Activated naive CD8-positive, alpha-beta T cell (primary cell): ENCODE data around the gene DPF1.

Experiments used
- H3K27ac Mint-ChIP-seq: one replicate; pipeline ENCODE4 v1.8.0; 2021; ENCODE audit warnings: mixed read lengths
- H3K27me3 Mint-ChIP-seq: one replicate; pipeline ENCODE4 v1.8.0; 2021; ENCODE audit warnings: mixed read lengths
- H3K36me3 Mint-ChIP-seq: one replicate; pipeline ENCODE4 v1.8.0; 2021; ENCODE audit warnings: mixed read lengths
- H3K4me1 Mint-ChIP-seq: one replicate; pipeline ENCODE4 v1.8.0; 2021; ENCODE audit warnings: low read depth, mixed read lengths
- H3K4me3 Mint-ChIP-seq: one replicate; pipeline ENCODE4 v1.8.0; 2021; ENCODE audit warnings: mild to moderate bottlenecking, mixed read lengths
- H3K9me3 Mint-ChIP-seq: one replicate; pipeline ENCODE4 v1.8.0; 2021; ENCODE audit warnings: low read depth, mixed read lengths

DPF1 gene

DNA sequence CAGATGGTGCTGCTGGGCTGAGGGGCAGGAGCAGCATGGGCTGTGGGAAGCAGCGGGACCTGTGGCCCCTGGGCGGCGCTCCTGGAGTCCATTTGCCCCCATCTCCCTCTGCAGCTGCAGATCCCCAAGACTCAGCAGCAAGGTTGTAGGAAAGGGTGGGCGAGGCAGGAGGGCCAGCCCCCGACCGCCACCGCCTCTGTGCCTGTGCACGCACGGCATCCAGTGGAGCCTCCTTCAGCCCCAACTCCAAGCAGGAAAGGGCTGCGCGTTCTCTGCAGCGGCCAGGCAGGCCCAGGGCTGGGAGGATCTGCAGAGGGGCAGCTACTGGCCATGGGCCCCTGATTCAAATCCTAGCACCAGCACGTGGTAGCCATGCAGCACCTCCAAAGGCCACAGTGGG, 20.8 kb downstream of the DPF1 start:
- no peaks in the 10 kb centered on the region for H3K27me3 Mint-ChIP-seq
- H3K4me1 Mint-ChIP-seq: no peaks in the 10 kb centered on the region
- peaks cover 9% of the 10 kb centered on the region for H3K36me3 Mint-ChIP-seq
- H3K27ac Mint-ChIP-seq: no peak overlapping the region
- no peak overlapping the region for H3K4me3 Mint-ChIP-seq
- no peaks in the 10 kb centered on the region for H3K9me3 Mint-ChIP-seq

GRCh38 chr19:38202504-38202903, 21.5 kb downstream of the DPF1 start:
- Mint-ChIP-seq H3K36me3 (peaks cover 9% of the 10 kb centered on the region), H3K27ac (no peak overlapping the region), H3K27me3 (no peaks in the 10 kb centered on the region), H3K4me3 (no peak overlapping the region), H3K4me1 (no peaks in the 10 kb centered on the region), H3K9me3 (no peaks in the 10 kb centered on the region)

DNA sequence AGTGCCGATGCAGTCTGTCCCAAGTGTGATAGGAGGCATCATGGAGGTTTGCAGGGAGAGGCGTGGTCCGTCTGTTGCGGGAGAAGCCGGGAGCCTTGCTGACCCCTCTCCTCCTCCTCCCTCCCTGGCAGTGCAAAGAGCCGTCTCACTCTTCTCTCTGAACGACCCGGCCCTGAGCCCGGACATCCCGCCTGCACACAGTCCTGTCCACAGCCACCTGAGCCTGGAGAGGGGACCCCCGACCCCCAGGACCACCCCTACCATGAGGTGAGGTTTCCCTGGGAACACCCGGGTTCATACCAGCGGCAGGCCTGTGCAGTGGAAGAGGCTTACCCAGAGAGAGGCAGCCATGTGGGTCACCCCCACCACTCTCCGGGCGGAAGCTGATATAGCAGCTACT, 22.3 kb downstream of the DPF1 start:
- Mint-ChIP-seq H3K27ac (no peak overlapping the region), H3K4me3 (no peak overlapping the region), H3K36me3 (peaks cover 9% of the 10 kb centered on the region), H3K27me3 (no peaks in the 10 kb centered on the region), H3K4me1 (no peaks in the 10 kb centered on the region), H3K9me3 (no peaks in the 10 kb centered on the region)

DNA sequence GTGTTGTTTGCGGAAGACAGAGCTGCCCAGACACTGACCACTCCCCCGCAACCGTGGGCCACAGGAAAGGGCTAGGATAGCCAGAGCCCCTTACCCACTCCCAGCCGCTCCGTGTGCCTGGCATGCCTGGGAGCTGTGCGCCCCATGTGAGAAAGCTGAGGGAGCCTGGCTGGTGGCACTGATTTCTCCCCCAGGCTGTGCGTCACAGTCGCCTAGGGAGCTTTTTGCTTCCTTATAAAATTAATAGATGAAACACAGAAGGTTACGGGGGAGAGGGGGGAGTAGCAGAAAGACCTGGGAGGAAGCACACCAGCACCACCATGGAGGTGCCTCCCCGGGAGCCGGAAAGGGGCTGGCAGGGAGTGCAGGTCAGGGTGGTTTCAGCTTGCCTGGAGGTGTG, 24.7 kb downstream of the DPF1 start:
- Mint-ChIP-seq H3K9me3 (no peaks in the 10 kb centered on the region), H3K4me1 (no peaks in the 10 kb centered on the region), H3K27me3 (no peaks in the 10 kb centered on the region), H3K27ac (no peak overlapping the region), H3K4me3 (no peak overlapping the region), H3K36me3 (peaks cover 15% of the 10 kb centered on the region)

DNA sequence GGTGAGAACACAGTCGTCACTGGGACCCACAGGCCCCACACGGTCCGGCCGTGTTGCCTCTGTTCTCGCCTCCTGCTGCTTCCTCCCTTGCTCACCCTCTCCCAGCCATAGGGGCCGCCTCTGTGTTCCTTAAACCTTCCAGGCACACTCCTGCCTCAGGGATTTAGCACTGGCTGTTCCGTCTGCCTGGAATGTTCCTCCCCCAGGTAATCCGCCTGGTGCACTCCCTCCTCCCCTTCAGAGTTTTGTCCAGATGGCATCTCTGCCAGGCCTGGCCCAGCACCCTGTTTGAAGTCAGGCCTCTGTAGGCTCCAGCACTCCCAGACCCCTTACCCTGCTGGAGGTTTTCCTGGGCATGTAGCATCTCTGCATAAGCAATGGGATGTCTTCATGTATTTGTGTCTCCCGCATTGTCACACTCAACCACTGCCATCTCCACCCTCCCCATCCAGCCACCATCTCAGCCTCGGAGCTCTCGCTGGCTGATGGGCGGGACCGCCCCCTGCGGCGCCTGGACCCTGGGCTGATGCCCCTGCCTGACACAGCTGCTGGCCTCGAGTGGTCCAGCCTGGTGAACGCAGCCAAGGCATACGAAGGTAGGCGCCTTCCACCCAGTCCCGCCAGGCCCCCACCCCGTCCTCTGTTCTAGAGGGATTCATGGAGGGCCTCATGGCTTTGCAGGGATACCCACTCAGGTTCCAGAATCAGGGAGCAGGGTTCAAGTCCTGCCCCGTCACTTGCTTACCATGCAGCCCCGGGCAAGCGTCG, 25.9 kb downstream of the DPF1 start:
- no peak overlapping the region for H3K27ac Mint-ChIP-seq
- H3K4me1 Mint-ChIP-seq: no peaks in the 10 kb centered on the region
- H3K4me3 Mint-ChIP-seq: no peak overlapping the region
- H3K27me3 Mint-ChIP-seq: no peaks in the 10 kb centered on the region
- no peaks in the 10 kb centered on the region for H3K9me3 Mint-ChIP-seq
- peaks cover 16% of the 10 kb centered on the region for H3K36me3 Mint-ChIP-seq

DNA sequence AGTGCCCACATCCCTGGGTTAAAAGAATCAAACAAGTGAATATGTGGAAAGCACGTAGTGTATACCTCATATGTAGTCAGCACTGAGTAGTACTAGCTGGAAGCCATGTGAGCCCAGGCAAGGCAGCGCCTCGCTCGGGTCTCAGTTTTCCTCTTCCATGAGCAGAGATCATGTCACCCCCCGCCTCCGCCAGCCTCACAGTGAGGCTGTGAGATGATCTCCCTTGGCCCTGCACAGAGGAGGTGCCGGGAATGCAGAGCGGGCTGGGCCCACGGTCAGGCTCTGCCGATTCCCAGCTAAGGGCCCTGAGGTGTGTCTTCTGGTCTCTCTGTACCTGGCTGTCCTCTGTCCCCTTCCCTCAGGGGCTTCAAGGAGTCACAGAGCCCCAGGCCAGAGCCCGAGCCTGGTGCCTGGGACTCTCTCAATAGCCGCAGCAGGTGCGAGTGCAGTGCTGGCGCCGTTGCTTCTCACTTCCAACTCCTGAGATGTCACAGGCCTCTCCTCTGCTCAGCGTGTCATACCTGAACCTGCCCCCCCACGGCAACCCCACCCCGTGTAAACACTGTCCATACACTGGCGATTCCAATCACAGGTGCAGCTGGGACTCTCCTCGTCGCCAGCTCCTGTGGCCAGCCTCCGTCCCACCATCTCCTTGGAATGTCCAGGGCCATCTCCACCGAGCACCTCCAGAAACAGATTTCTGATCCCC, 26.9 kb downstream of the DPF1 start:
- no peaks in the 10 kb centered on the region for H3K27me3 Mint-ChIP-seq
- no peak overlapping the region for H3K27ac Mint-ChIP-seq
- H3K9me3 Mint-ChIP-seq: no peaks in the 10 kb centered on the region
- H3K36me3 Mint-ChIP-seq: peaks cover 11% of the 10 kb centered on the region
- H3K4me3 Mint-ChIP-seq: no peak overlapping the region
- H3K4me1 Mint-ChIP-seq: no peaks in the 10 kb centered on the region

DNA sequence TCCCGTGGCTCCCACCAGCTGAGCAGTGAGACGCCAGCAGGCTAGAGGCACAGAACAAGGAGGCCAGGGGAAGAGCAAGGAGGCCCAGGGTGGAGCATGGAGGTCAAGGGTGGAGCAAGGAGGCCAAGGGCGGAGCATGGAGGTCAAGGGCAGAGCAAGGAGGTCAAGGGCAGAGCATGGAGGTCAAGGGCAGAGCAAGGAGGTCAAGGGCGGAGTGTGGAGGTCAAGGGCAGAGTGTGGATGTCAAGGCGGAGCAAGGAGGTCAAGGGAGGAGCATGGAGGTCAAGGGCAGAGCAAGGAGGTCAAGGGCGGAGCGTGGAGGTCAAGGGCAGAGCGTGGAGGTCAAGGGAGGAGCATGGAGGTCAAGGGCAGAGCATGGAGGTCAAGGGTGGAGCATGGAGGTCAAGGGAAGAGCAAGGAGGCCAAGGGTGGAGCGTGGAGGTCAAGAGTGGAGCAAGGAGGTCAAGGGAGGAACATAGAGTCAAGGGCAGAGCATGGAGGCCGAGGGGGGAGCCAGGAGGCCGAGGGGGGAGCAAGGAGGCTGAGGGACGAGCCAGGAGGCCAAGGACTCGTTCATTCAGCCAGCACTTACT, 27.7 kb downstream of the DPF1 start:
- no peaks in the 10 kb centered on the region for H3K27me3 Mint-ChIP-seq
- no peaks in the 10 kb centered on the region for H3K9me3 Mint-ChIP-seq
- H3K27ac Mint-ChIP-seq: no peak overlapping the region
- peaks cover 10% of the 10 kb centered on the region for H3K36me3 Mint-ChIP-seq
- no peaks in the 10 kb centered on the region for H3K4me1 Mint-ChIP-seq
- no peak overlapping the region for H3K4me3 Mint-ChIP-seq

- peaks cover 9% of the 10 kb centered on the region for H3K36me3 Mint-ChIP-seq
These were observed 28.8 kb downstream of the DPF1 start for GRCh38 chr19:38195237-38195636.

GRCh38 chr19:38194061-38194701, 29.8 kb downstream of the DPF1 start:
- Mint-ChIP-seq H3K4me1 (peaks cover 4% of the 10 kb centered on the region), H3K27ac (no peak overlapping the region), H3K9me3 (no peaks in the 10 kb centered on the region), H3K36me3 (peaks cover 15% of the 10 kb centered on the region), H3K27me3 (no peaks in the 10 kb centered on the region), H3K4me3 (no peak overlapping the region)

More at GRCh38 chr19:38195237-38195636, 28.8 kb downstream of the DPF1 start:
- Mint-ChIP-seq H3K4me1 (peaks cover under 1% of the 10 kb centered on the region), H3K9me3 (no peaks in the 10 kb centered on the region), H3K27me3 (no peaks in the 10 kb centered on the region), H3K27ac (no peak overlapping the region), H3K4me3 (no peak overlapping the region)

- peaks cover 8% of the 10 kb centered on the region for H3K4me1 Mint-ChIP-seq
- H3K9me3 Mint-ChIP-seq: no peaks in the 10 kb centered on the region
- H3K27ac Mint-ChIP-seq: no peak overlapping the region
- H3K36me3 Mint-ChIP-seq: peaks cover 18% of the 10 kb centered on the region
- H3K4me3 Mint-ChIP-seq: no peak overlapping the region
- H3K27me3 Mint-ChIP-seq: no peaks in the 10 kb centered on the region
These were observed 30.6 kb downstream of the DPF1 start for GRCh38 chr19:38193445-38193844.

DNA sequence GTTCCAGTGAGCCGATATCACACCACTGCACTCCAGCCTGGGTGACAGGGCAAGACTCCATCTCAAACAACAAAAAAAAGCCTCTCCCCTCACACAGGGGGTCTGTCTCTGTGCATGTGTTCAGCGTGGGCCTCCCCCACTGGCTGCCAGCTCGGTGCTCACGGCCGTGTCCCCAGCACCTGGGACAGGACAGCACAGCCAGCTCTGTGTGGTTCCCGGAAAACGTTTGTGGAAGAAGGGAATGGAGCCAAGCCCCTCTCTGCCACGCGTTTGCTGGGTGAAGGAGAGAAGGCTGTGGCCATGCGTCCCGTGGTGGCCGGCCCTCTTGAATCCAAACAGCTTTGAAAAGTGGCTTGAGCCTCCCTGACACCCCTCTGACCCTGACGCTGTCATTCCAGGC, 32.3 kb downstream of the DPF1 start:
- H3K9me3 Mint-ChIP-seq: no peaks in the 10 kb centered on the region
- H3K27ac Mint-ChIP-seq: no peak overlapping the region
- peaks cover 18% of the 10 kb centered on the region for H3K36me3 Mint-ChIP-seq
- H3K4me3 Mint-ChIP-seq: no peak overlapping the region
- no peaks in the 10 kb centered on the region for H3K27me3 Mint-ChIP-seq
- peaks cover 8% of the 10 kb centered on the region for H3K4me1 Mint-ChIP-seq

DNA sequence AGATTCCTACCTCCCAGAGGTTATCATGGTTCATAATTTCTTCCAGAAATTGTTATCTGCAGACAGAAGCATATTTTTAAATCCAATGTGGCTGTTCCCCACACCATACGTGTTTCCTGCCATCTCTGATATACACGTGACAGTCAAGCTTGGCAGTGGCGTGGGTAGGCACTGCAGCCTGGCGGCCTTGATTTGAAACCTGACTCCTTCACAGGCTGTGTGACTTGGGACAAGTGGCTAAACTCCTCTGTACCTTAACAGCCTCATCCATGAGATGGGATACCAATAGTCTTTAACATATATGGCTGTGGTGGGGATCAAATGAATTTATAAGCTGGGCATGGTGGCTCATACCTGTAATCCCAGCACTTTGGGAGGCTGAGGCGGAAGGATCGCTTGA, 33.2 kb downstream of the DPF1 start:
- H3K4me3 Mint-ChIP-seq: no peak overlapping the region
- H3K4me1 Mint-ChIP-seq: peaks cover 8% of the 10 kb centered on the region
- no peak overlapping the region for H3K27ac Mint-ChIP-seq
- H3K36me3 Mint-ChIP-seq: peaks cover 15% of the 10 kb centered on the region
- H3K27me3 Mint-ChIP-seq: no peaks in the 10 kb centered on the region
- no peaks in the 10 kb centered on the region for H3K9me3 Mint-ChIP-seq

DNA sequence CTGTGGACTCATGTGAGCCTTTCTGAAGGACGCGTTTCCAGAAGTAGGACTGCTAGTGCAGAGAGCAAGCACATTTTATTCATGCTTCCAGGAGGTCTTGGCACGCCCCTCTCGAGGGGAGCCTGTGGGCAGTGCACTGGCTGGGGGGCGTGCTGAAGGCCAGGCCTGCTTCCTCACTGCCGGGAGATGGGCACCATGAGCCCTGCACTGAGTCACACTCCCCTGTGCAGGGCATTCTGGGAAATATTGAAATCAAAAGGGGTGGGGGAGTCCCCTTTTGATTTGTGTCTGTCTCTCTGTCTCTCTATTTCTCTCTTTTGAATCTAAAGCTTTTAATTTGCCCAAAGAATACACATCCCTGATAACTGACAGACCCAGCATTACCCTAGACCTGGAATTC, 34.0 kb downstream of the DPF1 start:
- no peak overlapping the region for H3K27ac Mint-ChIP-seq
- H3K9me3 Mint-ChIP-seq: no peaks in the 10 kb centered on the region
- H3K4me3 Mint-ChIP-seq: no peak overlapping the region
- peaks cover 12% of the 10 kb centered on the region for H3K36me3 Mint-ChIP-seq
- H3K27me3 Mint-ChIP-seq: no peaks in the 10 kb centered on the region
- H3K4me1 Mint-ChIP-seq: peaks cover 8% of the 10 kb centered on the region

- H3K36me3 Mint-ChIP-seq: peaks cover 20% of the 10 kb centered on the region
- peaks cover 3% of the 10 kb centered on the region for H3K9me3 Mint-ChIP-seq
- H3K4me3 Mint-ChIP-seq: no peak overlapping the region
- no peaks in the 10 kb centered on the region for H3K27me3 Mint-ChIP-seq
- H3K27ac Mint-ChIP-seq: no peak overlapping the region
- peaks cover 8% of the 10 kb centered on the region for H3K4me1 Mint-ChIP-seq
These were observed 38.5 kb downstream of the DPF1 start for GRCh38 chr19:38185562-38185961.

DNA sequence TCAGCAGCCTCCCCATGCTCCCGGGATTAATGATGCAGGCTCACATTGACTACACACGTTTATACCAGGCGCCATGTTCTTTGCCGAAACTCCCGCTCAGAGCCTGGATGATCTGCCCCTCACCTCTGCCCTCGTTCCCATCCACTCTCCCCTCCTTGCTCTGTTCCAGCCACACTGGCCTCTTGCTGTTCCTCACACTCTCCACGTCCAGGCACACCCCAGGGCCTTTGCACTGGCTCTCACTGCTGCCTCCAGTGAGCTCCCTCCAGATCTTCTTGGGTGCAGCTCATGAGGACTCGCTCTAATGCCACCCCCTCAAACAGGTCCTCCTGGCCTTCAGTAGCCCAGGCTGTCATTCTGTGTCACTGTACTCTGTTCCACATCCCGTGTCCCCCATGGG, 39.2 kb downstream of the DPF1 start:
- Mint-ChIP-seq H3K27me3 (no peaks in the 10 kb centered on the region), H3K9me3 (peaks cover 3% of the 10 kb centered on the region), H3K27ac (no peak overlapping the region), H3K4me1 (peaks cover 4% of the 10 kb centered on the region), H3K4me3 (no peak overlapping the region), H3K36me3 (peaks cover 16% of the 10 kb centered on the region)
